HepG2 (cell line): Measurements from ENCODE around the gene FBXO11. TPM values are rescaled to one million over a fixed set of nuclear protein-coding genes. Genes with fewer than 3 reads are reported as not detected.

Experiments
- ATAC-seq: fragments of 200-7000 bp; cut with Tn5 transposase; 3 replicates; pipeline ENCODE4 v1.9.1; 2020; ENCODE audit warnings: mild to moderate bottlenecking, moderate library complexity
- BruUV-seq: library from RNA; stranded (reverse); fragments of 400-500 nt; replicated peaks from 2 replicates; lab custom pipeline; 2021; lab: Mats Ljungman, UMichigan
- CTCF ChIA-PET: fragments of 300-600 bp; formaldehyde crosslinking; extraction: SDS; loops from one replicate; lab custom pipeline; 2021; ENCODE audit warnings: low total read pairs, inconsistent platforms, low intra/inter-chr PET ratio; lab: Yijun Ruan, JAX
- POLR2A ChIA-PET: fragments of 350-600 bp; sonication (Branson Sonifier 250); formaldehyde crosslinking; loops from one replicate; lab custom pipeline; 2020; ENCODE audit warnings: antibody characterized with exemption, inconsistent platforms; lab: Yijun Ruan, JAX
- DNase-seq: peaks from one replicate; pipeline ENCODE4 v3.0.0-alpha.2; 2015; ENCODE audit warnings: low spot score
- FAIRE-seq: peaks from 3 replicates; lab custom pipeline; 2011; peaks lifted over from hg19 to GRCh38; lab: Jason Lieb, UNC
- H2AFZ ChIP-seq: one replicate; pipeline ENCODE4 v1.6.1; 2011; ENCODE audit warnings: low read length, inconsistent platforms
- H3K27ac ChIP-seq: fragments of 300-600 bp; 3 replicates; pipeline ENCODE4 v1.8.0; 2011; ENCODE audit warnings: mixed run types, mild to moderate bottlenecking, mixed read lengths, low read length, inconsistent platforms; ENCODE audit not compliant: insufficient read depth; ENCODE audit errors: extremely low read length
- H3K27me3 ChIP-seq, 2 experiments: fragments of 200-600 bp in 1 of 2; 2 replicates in 1 of 2; 3 replicates in 1 of 2; pipeline versions ENCODE4 v1.6.0 to v1.8.0; 2011; ENCODE audit warnings: low read length in 2 of 2, mild to moderate bottlenecking in 2 of 2, moderate library complexity in 2 of 2, inconsistent platforms in 1 of 2; ENCODE audit not compliant: insufficient read depth in 2 of 2, control insufficient read depth in 1 of 2
- H3K36me3 ChIP-seq, 2 experiments: fragments of 200-600 bp in 1 of 2; replicated peaks in 1 of 2; 2 replicates in 1 of 2; 3 replicates in 1 of 2; pipeline versions ENCODE4 v1.5.1 to v1.8.0; 2011; ENCODE audit warnings: low read length in 2 of 2, inconsistent platforms in 1 of 2; ENCODE audit not compliant: insufficient read depth in 2 of 2, control insufficient read depth in 1 of 2
- H3K4me1 ChIP-seq: 2 replicates; pipeline ENCODE4 v1.5.1; 2012; ENCODE audit warnings: low read length, inconsistent platforms; ENCODE audit not compliant: insufficient read depth
- H3K4me2 ChIP-seq: 2 replicates; pipeline ENCODE4 v1.6.0; 2011; ENCODE audit warnings: low read depth, low read length, inconsistent platforms
- H3K4me3 ChIP-seq, 3 experiments: fragments of 200-600 bp in 1 of 3; sonication (generic), shearing (Covaris generic) in 1 of 3; replicated peaks in 1 of 3; 2 replicates each; pipeline ENCODE4 v1.5.1; 2011 to 2016; ENCODE audit warnings: low read length in 3 of 3, inconsistent platforms in 2 of 3, low read depth in 2 of 3, mild to moderate bottlenecking in 2 of 3, control low read depth in 1 of 3, mixed read lengths in 1 of 3; ENCODE audit not compliant: insufficient read depth in 1 of 3
- H3K79me2 ChIP-seq: one replicate; pipeline ENCODE4 v1.6.1; 2011; ENCODE audit warnings: low read length, inconsistent platforms; ENCODE audit not compliant: insufficient read depth
- H3K9ac ChIP-seq: 2 replicates; pipeline ENCODE4 v1.6.0; 2011; ENCODE audit warnings: mild to moderate bottlenecking, low read depth, low read length, inconsistent platforms; ENCODE audit not compliant: insufficient read depth
- H3K9me3 ChIP-seq: 2 replicates; pipeline ENCODE4 v1.5.1; 2012; ENCODE audit warnings: mild to moderate bottlenecking, low read length
- H4K20me1 ChIP-seq: 2 replicates; pipeline ENCODE4 v1.6.0; 2011; ENCODE audit warnings: inconsistent platforms, mild to moderate bottlenecking, low read length, moderate library complexity; ENCODE audit not compliant: insufficient read depth
- AHDC1 ChIP-seq: sonication (generic); formaldehyde crosslinking; IDR thresholded peaks from 2 replicates; pipeline ENCODE4 v1.5.1; 2020; ENCODE audit warnings: mild to moderate bottlenecking, missing genetic modification reagents, borderline replicate concordance
- CREBL2 ChIP-seq: sonication (generic); formaldehyde crosslinking; IDR thresholded peaks from 2 replicates; pipeline ENCODE4 v1.8.1; 2023; ENCODE audit warnings: missing genetic modification reagents, mild to moderate bottlenecking, borderline replicate concordance
- ZNF598 ChIP-seq: sonication (generic); formaldehyde crosslinking; IDR thresholded peaks from 2 replicates; pipeline ENCODE4 v1.5.1; 2020; ENCODE audit warnings: mild to moderate bottlenecking, missing genetic modification reagents, borderline replicate concordance
- WGBS: methylation state at CpG from one replicate; pipeline ENCODE4 v1.1.6; 2017; ENCODE audit warnings: low lambda C conversion rate; 5-methylcytosine and 5-hydroxymethylcytosine counted together
- in situ Hi-C: cut with HindIII; loops from 2 replicates; pipeline ENCODE4 v1.10.0; 2017; ENCODE audit warnings: low pct_unique_long_range_greater_than_20kb; ENCODE audit not compliant: extremely low pct_ligation_motif_present
- intact Hi-C: fragments of 100-400 bp; cut with micrococcal nuclease; formaldehyde crosslinking; loops from one replicate; pipeline ENCODE4 v1.10.0; 2022; ENCODE audit not compliant: unreplicated experiment
- polyA plus RNA-seq, 8 experiments: library from polyadenylated mRNA; depleted of rRNA in 3 of 8; stranded (reverse) in 7 of 8; unstranded in 1 of 8; fragments of >200 nt; fragmentation: Illumina TruSeq in 4 of 8; extraction: Trizol in 4 of 8; gene quantifications; 2 replicates each; pipeline versions ENCODE4 v1.2.1 to v1.2.3, GENCODE V29; 2011 to 2016; ENCODE audit warnings: low read depth in 4 of 8, missing spikeins in 1 of 8, mixed read lengths in 1 of 8; ENCODE audit not compliant: insufficient read depth in 1 of 8
- total RNA-seq, 5 experiments: library from RNA; depleted of rRNA; stranded (reverse); fragments of >200 nt; fragmentation: Illumina TruSeq; extraction: Trizol; gene quantifications; 2 replicates each; pipeline ENCODE4 v1.2.3, GENCODE V29; 2016; ENCODE audit warnings: low read depth in 1 of 5

FBXO11 gene
- total and polyA plus RNA-seq, 2 of the 13 experiments (the other 11 are each of a cell fraction or from before 2014, with no cell fraction given): 27.9 to 47.6 TPM

GRCh38 chr2:47872941-47873340 lies 33.4 kb downstream of the FBXO11 start:
- CTCF ChIA-PET: no interaction called here
- peaks cover 25% of the 10 kb centered on the region for H4K20me1 ChIP-seq
- no peak for FAIRE-seq

More at GRCh38 chr2:47872941-47873340, 33.4 kb downstream of the FBXO11 start:
- no peak overlapping the region for H3K27ac ChIP-seq
- no peak for ATAC-seq
- intact Hi-C loops: no loop called here
- in situ Hi-C loops: no loop called here
- H3K9me3 ChIP-seq: no peaks in the 10 kb centered on the region
- no peak overlapping the region for H3K4me2 ChIP-seq
- peaks cover 9 to 33% of the 10 kb centered on the region in 2 experiments for H3K36me3 ChIP-seq
- 95% methylated on average over 2 of the region's 2 CpGs for WGBS
- no peaks in the 10 kb centered on the region for H3K27me3 ChIP-seq
- no peak overlapping the region for H3K9ac ChIP-seq
- H3K4me1 ChIP-seq: no peaks in the 10 kb centered on the region
- BruUV-seq: no TSS peak
- POLR2A ChIA-PET: no interaction called here
- peaks cover 76% of the 10 kb centered on the region for H3K79me2 ChIP-seq
- H2AFZ ChIP-seq: no peak overlapping the region
- TF ChIP-seq AHDC1 (CRISPR knock-in tag) (no peak), ZNF598 (CRISPR knock-in tag) (no peak), CREBL2 (CRISPR knock-in tag) (no peak)
- no peak overlapping the region for H3K4me3 ChIP-seq
- no peak for DNase-seq
